Osteocyte (in vitro differentiated cells): ENCODE measurements around the gene FAM20C. TPM values are rescaled to one million over a fixed set of nuclear protein-coding genes. Genes with fewer than 3 reads are reported as not detected.
A peak's percentile ranks its signal among the peaks of the same experiment; 100 is the strongest.

Source experiments
- DNase-seq: peaks from one replicate; pipeline ENCODE4 v3.0.0; 2021; ENCODE audit warnings: mixed read lengths; ENCODE audit not compliant: unreplicated experiment; ENCODE audit errors: extremely low spot score
- H3K27ac Mint-ChIP-seq: one replicate; pipeline ENCODE4 v1.8.0; 2021; ENCODE audit warnings: mild to moderate bottlenecking, mixed read lengths; ENCODE audit not compliant: unreplicated experiment
- H3K27me3 Mint-ChIP-seq: one replicate; pipeline ENCODE4 v1.8.0; 2021; ENCODE audit warnings: mixed read lengths; ENCODE audit not compliant: unreplicated experiment
- H3K36me3 Mint-ChIP-seq: one replicate; pipeline ENCODE4 v1.8.0; 2021; ENCODE audit warnings: mixed read lengths; ENCODE audit not compliant: unreplicated experiment
- H3K4me1 Mint-ChIP-seq: one replicate; pipeline ENCODE4 v1.8.0; 2021; ENCODE audit warnings: mixed read lengths; ENCODE audit not compliant: unreplicated experiment
- H3K4me3 Mint-ChIP-seq: one replicate; pipeline ENCODE4 v1.8.0; 2021; ENCODE audit warnings: mild to moderate bottlenecking, moderate library complexity, mixed read lengths; ENCODE audit not compliant: unreplicated experiment
- H3K9me3 Mint-ChIP-seq: one replicate; pipeline ENCODE4 v1.8.0; 2021; ENCODE audit warnings: mixed read lengths; ENCODE audit not compliant: unreplicated experiment
- total RNA-seq: library from RNA; stranded (reverse); gene quantifications from 2 replicates; pipeline ENCODE4 v1.2.1, GENCODE V29; 2021
- TF ChIP-seq, protein P1 (sequence below): fragments of 200-600 bp; sonication (generic); IDR thresholded peaks from 2 replicates; pipeline ENCODE4 v1.5.0; 2021; ENCODE audit warnings: antibody characterized with exemption, mild to moderate bottlenecking, moderate library complexity

FAM20C gene
- total RNA-seq, 1 donor from 2014 or later: 143 TPM

DNA sequence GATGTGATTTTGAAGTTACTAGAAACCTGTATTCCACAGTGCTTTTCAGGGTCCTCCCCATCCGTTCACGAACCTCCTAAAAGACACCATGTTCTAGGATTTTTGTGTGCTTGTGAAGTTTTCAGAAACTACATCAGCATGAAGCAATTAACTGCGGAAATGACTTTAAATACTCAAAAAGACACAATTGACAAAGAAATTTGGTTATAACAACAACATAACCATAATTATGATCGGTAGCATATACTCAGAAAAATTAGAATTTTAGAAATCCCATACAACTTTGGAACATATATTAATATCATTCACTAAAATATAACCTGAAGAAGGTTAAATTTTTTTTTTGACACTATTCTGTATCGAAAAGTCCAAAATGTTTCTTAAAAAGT is 43.8 kb upstream of the FAM20C start:
- TF ChIP-seq, protein P1, sequence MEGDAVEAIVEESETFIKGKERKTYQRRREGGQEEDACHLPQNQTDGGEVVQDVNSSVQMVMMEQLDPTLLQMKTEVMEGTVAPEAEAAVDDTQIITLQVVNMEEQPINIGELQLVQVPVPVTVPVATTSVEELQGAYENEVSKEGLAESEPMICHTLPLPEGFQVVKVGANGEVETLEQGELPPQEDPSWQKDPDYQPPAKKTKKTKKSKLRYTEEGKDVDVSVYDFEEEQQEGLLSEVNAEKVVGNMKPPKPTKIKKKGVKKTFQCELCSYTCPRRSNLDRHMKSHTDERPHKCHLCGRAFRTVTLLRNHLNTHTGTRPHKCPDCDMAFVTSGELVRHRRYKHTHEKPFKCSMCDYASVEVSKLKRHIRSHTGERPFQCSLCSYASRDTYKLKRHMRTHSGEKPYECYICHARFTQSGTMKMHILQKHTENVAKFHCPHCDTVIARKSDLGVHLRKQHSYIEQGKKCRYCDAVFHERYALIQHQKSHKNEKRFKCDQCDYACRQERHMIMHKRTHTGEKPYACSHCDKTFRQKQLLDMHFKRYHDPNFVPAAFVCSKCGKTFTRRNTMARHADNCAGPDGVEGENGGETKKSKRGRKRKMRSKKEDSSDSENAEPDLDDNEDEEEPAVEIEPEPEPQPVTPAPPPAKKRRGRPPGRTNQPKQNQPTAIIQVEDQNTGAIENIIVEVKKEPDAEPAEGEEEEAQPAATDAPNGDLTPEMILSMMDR: no peak
- DNase-seq: no peak
- Mint-ChIP-seq H3K36me3 (no peaks in the 10 kb centered on the region), H3K4me1 (peaks cover 18% of the 10 kb centered on the region), H3K27me3 (no peaks in the 10 kb centered on the region), H3K27ac (peak overlapping the region; percentile 100), H3K4me3 (peak overlapping the region; percentile 89), H3K9me3 (no peaks in the 10 kb centered on the region)

DNA sequence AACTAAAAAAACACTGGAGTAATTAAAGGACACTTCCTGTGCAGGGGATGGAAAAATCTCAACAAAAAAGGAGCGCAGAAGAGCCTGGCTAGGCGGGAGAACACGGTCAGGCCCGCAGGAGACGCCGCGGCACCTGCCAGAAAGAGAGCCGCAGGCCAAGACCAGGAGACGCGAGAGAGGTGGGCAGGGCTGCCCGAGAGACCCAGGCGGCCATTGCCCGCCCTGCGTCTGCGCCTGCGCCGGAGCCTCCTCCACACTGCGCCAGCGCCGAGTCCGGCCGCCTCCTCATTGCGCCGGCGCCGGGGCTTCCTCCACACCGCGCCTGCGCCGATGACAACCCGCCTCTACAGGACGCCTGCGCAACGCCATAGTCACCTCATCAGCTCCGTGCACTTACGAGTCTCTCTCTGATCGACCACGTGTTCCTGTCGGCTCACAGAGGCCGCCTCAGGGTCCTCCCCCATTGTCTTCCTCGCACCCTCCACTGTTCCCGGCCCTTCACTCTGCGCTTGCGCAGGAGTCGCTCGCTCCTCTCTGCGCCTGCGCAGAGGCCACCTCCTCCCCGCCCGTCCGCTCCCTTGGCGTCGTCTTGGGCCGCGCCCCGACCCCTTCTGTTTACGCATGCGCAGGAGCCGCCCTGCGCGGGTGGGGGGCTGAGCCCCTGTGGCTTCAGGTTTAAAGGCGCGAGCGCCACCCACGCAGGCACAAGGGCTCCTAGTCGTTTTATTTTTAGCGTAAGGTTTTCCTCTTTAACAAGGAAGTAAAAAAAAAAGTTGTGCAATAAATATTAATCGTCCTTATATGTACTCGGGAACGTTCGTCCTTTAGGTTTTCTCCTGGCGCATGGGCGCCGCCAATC is 43.2 kb upstream of the FAM20C start:
- TF ChIP-seq, protein P1: no peak
- peak; percentile 100 for DNase-seq
- H3K36me3 Mint-ChIP-seq: no peaks in the 10 kb centered on the region
- peak overlapping the region; percentile 100 for H3K27ac Mint-ChIP-seq
- H3K4me1 Mint-ChIP-seq: peaks cover 18% of the 10 kb centered on the region
- no peaks in the 10 kb centered on the region for H3K27me3 Mint-ChIP-seq
- H3K9me3 Mint-ChIP-seq: no peaks in the 10 kb centered on the region
- H3K4me3 Mint-ChIP-seq: peak overlapping the region; percentile 89

DNA sequence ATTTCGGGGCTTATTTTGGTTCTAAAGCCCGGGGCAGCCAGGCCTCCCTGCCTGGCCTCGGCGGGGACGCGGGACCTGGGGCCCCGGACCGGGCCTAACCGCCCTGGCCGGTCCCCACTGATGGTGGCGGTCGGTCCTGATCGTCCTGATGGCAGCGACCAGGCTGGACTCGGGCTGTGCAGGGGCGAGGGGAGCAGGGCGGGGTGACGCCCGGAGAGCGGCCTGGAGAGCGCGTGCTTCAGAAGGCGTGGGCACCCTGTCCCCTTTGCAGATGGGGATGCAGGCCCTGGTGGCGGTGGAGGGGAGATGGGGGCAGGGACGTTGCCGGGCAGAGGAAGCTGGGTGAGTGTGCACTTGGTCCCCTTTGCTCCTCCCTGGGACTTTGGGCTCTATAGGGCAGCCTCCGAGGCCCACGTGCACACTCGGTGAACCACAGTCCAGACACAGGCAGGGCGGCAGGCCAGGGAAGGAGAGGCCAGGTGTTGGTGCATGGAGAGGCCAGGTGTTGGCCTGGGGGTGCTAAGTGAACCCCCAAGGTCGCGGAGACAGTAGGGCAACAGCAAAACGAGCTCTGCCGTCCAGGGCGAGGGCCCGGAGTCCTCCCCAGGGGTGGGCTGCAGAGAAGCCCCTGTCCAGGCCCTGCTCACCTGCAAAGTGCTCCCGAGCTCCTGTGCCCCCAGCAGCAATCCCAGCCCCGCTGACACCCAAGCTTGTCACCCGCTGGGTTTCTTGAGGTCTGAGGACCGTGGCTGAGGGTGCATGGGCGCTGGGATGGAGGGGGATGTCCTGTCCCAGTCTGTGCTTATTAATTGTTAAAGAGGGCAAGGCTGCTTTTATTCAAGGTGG is 42.4 kb upstream of the FAM20C start:
- TF ChIP-seq, protein P1: no peak
- Mint-ChIP-seq H3K27ac (peak overlapping the region; percentile 100), H3K36me3 (no peaks in the 10 kb centered on the region), H3K4me1 (peaks cover 18% of the 10 kb centered on the region), H3K9me3 (no peaks in the 10 kb centered on the region), H3K27me3 (no peaks in the 10 kb centered on the region), H3K4me3 (peak overlapping the region; percentile 89)
- DNase-seq: no peak

DNA sequence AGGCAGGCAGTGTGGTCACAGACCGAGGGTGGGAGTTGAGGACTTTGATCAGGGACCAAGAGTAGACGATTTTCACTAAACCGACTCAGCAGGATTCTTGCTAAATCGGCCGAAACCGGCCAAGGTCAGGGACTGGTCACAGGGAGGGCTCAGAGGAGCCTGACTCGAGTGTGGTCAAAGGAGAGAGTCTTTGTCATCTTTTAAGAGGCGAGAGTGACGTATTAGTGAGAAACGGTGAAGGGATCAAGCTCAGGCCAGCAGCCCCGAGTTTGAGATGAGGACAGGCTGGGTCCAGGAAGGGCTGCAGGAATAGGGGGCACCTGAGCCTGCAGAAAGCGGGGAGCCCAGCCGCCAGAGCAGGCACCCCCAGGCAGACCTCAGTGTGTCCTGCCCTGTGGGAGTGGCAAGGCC is 41.6 kb upstream of the FAM20C start:
- Mint-ChIP-seq H3K9me3 (no peaks in the 10 kb centered on the region), H3K4me3 (no peak overlapping the region), H3K4me1 (peaks cover 26% of the 10 kb centered on the region), H3K36me3 (no peaks in the 10 kb centered on the region), H3K27me3 (no peaks in the 10 kb centered on the region), H3K27ac (peak overlapping the region; percentile 19)
- TF ChIP-seq, protein P1: no peak
- no peak for DNase-seq
